NCI-H82 (cell line): ENCODE results near the gene FOXJ2.
"Not testable (repeated sequence)": the region's sequence is repeated elsewhere in the genome, so short reads cannot be mapped to it uniquely, and the experiment has no call there.

ENCODE experiments used
- DNase-seq: peaks from one replicate; lab custom pipeline; 2025; lab: John Stamatoyannopoulos, UW

FOXJ2 gene

GRCh38 chr12:8065991-8066594 lies 33.6 kb downstream of the FOXJ2 start, which contains the start of gene C3AR1:
Gene C3AR1 (minus strand): TSS chr12:8066359. CDS start chr12:8060185, 6,174 bp downstream.
- DNase-seq, result no peak

- no peak for DNase-seq
These were observed 37.1 kb downstream of the FOXJ2 start for GRCh38 chr12:8069582-8069981.

DNA sequence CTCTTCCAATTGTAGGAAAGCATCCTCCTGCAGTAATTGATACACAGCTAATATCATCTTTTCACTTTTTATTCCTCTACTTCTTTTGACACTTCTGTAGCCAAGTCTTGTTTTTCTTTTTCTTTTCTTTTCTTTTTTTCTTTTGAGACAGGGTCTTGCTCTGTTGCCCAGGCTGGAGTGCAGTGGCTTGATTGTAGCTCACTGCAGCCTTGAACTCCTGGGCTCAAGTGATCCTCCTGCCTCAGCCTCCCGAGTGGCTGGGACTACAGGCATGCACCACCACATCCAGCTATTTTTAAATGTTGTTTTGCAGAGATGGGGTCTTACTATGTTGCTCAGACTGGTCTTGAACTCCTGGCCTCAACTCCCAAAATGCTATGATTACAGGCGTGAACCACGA lies 39.3 kb downstream of the FOXJ2 start:
- DNase-seq, result not testable (repeated sequence)

DNA sequence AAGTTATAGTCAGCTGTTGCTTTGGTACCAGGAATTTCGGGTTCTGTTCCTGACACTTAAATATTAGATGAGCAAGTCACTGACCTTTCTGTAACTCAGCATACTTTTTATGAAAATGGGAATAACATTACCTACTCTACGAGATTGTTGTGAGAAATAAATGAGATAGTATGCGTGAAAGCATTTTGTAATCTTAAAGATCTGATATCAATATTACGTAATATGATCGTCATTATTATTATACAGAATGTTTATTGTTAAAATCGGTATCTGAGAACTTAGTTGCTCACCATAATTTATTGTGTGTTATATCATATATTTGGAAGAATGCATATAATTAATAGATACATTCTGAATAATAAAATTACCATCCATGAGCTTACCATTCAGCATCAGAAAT lies 43.4 kb downstream of the FOXJ2 start:
- no peak for DNase-seq

- DNase-seq, result no peak
These were observed 43.9 kb downstream of the FOXJ2 start for GRCh38 chr12:8076366-8076765.

DNA sequence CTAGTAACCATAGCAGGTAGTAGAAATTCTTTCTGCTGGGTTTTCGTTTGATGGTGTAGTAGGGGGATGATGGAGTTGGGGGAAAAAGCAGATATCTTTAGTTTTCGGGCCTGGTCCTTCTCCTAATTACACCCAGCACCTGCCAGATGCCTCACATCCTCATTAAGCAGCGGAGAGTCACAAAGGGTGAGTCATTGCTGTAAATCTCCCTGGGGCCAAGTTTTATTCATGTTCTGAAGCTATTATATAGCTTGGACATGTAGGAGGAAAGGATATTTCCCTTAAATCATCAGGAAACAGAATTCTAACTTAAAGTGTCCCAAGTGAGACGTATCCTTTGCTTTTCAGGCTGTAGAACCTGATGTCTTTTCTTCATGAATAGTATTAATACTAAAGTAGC lies 44.7 kb downstream of the FOXJ2 start:
- peak; percentile 12 for DNase-seq

GRCh38 chr12:8078398-8078797 lies 45.9 kb downstream of the FOXJ2 start:
- DNase-seq, result peak; percentile 44

DNA sequence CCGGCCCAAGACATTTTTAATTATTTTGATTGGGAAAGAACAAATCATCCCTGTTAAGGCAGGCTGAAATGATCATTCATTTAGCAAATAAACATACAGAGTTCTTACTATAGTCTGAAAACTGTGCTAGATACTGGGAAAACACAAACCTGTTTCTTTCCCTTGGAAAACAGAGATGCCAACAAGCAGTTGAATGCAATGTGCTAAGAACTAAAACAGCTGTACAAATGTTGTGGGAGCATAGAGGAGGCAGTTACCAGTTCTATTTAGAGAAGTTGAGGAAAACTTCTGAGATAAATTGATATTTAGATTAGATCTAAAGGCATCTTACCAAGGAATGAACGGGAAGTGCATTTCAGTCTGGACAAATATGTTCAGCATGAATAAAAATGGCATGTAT lies 46.4 kb downstream of the FOXJ2 start:
- DNase-seq, result no peak

DNA sequence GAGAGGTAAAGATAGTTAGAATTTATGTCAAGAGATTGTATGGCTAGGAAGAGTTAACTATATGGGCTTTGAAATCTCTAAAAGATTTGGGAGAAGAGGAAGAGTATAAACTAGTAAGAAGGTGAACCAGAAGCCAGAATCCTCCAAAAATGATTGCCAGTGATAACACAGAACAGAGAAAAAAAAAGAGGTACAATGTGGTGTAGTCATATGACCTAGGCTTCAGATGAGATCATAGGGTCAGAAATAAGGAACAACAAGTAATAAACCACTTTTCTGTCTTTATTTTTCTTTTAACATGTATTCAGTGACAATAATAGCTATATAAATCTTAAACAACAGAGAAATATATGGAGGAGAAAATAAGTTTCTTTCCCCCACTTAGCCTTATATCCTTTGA lies 47.6 kb downstream of the FOXJ2 start:
- no peak for DNase-seq

- DNase-seq, result peak; percentile 16
These were observed 48.9 kb downstream of the FOXJ2 start for GRCh38 chr12:8081251-8081920.

- no peak for DNase-seq
These were observed 50.2 kb downstream of the FOXJ2 start for GRCh38 chr12:8082808-8083100.

GRCh38 chr12:8084351-8084750 lies 51.8 kb downstream of the FOXJ2 start:
- not testable (repeated sequence) for DNase-seq

DNA sequence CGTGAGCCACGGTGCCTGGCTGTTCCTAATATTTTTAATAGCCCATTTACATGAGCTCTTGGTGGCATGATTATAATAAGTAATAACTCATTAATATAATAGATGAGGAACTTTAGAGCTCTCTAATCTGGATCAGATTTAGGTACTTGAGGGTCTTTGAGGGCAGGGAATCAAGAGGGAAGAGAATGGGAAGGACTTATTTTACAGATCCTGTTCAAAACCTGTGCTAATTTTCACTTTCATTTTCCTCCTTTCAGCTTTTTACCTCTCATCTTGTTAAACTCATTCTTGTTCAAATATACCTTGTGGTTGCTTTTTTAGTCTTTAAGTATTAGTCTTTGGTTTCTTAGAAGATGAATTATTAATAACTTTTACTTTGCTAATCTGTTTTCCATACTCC lies 55.1 kb downstream of the FOXJ2 start:
- peak; percentile 17 for DNase-seq

DNA sequence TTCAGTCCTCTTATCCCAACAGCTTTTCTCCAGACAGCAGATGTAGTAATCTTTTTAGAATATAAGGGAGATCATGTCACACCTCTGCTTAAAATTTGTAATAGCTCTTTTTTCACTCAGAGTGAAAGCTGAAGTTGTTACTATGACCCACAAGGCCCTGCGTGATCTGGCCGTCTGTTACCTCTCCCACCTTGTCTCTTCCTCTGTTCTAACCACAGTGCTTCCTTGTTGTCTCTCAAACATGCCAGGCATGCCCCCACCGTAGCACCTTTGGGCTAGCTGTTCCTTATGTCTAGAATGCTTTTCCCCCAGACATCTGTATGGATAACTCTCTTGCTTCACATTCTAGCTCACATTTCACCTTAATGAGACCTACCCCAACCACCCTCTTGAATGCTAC lies 56.1 kb downstream of the FOXJ2 start:
- peak; percentile 85 for DNase-seq

- not testable (repeated sequence) for DNase-seq
These were observed 56.8 kb downstream of the FOXJ2 start for GRCh38 chr12:8089277-8089676.

- DNase-seq, result no peak
These were observed 57.2 kb downstream of the FOXJ2 start for GRCh38 chr12:8089716-8090115.

DNA sequence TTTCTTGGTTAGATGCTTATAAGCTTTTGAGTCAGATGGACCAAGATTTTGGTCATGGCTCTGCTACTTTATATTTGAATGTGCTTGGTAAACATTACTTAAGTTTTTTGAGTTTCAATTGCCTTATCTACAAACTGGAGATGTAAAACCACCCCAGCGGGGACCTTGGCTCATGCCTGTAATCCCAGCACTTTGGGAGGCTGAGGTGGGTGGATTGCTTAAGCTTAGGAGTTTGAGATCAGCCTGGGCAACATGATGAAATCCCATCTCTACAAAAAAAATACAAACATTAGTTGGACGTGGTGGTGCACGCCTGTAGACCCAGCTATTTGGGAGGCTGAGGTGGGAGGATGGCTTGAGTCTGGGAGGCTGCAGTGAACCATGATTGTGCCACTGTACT lies 60.8 kb downstream of the FOXJ2 start:
- no peak for DNase-seq

- DNase-seq, result no peak
These were observed 63.9 kb downstream of the FOXJ2 start for GRCh38 chr12:8096281-8096915.

GRCh38 chr12:8099235-8099634 lies 66.7 kb downstream of the FOXJ2 start:
- DNase-seq, result no peak
